Measurements from ENCODE around the gene MEOX1. TPM values are rescaled to one million over a fixed set of nuclear protein-coding genes. Genes with fewer than 3 reads are reported as not detected.

MEOX1 gene
- total RNA-seq, 1 donor from 2014 or later: 9.0 TPM

GRCh38 chr17:43659823-43660617, 1.7 kb downstream of the MEOX1 start:
- intact Hi-C loops (cut with micrococcal nuclease): no loop called here

GRCh38 chr17:43658900-43659299, 2.8 kb downstream of the MEOX1 start:
- intact Hi-C loops (cut with micrococcal nuclease): no loop called here

GRCh38 chr17:43655693-43656255, 5.9 kb downstream of the MEOX1 start:
- intact Hi-C loops (cut with micrococcal nuclease): no loop called here

- intact Hi-C loops (cut with micrococcal nuclease): no loop called here
Measured at GRCh38 chr17:43652124-43652480, 9.6 kb downstream of the MEOX1 start.

GRCh38 chr17:43650471-43650870, 11.3 kb downstream of the MEOX1 start:
- intact Hi-C loops (cut with micrococcal nuclease): no loop called here

GRCh38 chr17:43648916-43649315, 12.8 kb downstream of the MEOX1 start:
- intact Hi-C loops (cut with micrococcal nuclease): no loop called here

GRCh38 chr17:43645765-43646481, 15.8 kb downstream of the MEOX1 start:
- intact Hi-C loops (cut with micrococcal nuclease): no loop called here

GRCh38 chr17:43645450-43645764, 16.3 kb downstream of the MEOX1 start:
- intact Hi-C loops (cut with micrococcal nuclease): no loop called here

- intact Hi-C loops (cut with micrococcal nuclease): no loop called here
Measured at GRCh38 chr17:43644081-43644480, 17.6 kb downstream of the MEOX1 start.

GRCh38 chr17:43641416-43641815, 20.3 kb downstream of the MEOX1 start:
- intact Hi-C loops (cut with micrococcal nuclease): no loop called here

GRCh38 chr17:43640491-43641252, 21.1 kb downstream of the MEOX1 start:
- intact Hi-C loops (cut with micrococcal nuclease): no loop called here

GRCh38 chr17:43637563-43638323, 24.0 kb downstream of the MEOX1 start:
- intact Hi-C loops (cut with micrococcal nuclease): no loop called here

GRCh38 chr17:43636426-43636825, 25.3 kb downstream of the MEOX1 start:
- intact Hi-C loops (cut with micrococcal nuclease): no loop called here

GRCh38 chr17:43634591-43635125, 27.1 kb downstream of the MEOX1 start:
- intact Hi-C loops (cut with micrococcal nuclease): no loop called here

GRCh38 chr17:43632221-43632620, 29.5 kb downstream of the MEOX1 start:
- intact Hi-C loops (cut with micrococcal nuclease): no loop called here

- intact Hi-C loops (cut with micrococcal nuclease): no loop called here
Measured at GRCh38 chr17:43631429-43631828, 30.3 kb downstream of the MEOX1 start.

- intact Hi-C loops (cut with micrococcal nuclease): no loop called here
Measured at GRCh38 chr17:43628089-43628650, 33.6 kb downstream of the MEOX1 start.

GRCh38 chr17:43627653-43628052, 34.1 kb downstream of the MEOX1 start:
- intact Hi-C loops (cut with micrococcal nuclease): no loop called here

GRCh38 chr17:43626023-43626422, 35.7 kb downstream of the MEOX1 start:
- intact Hi-C loops (cut with micrococcal nuclease): no loop called here

- intact Hi-C loops (cut with micrococcal nuclease): no loop called here
Measured at GRCh38 chr17:43625606-43626005, 36.1 kb downstream of the MEOX1 start.

- intact Hi-C loops (cut with micrococcal nuclease): no loop called here
Measured at GRCh38 chr17:43620581-43620980, 41.1 kb downstream of the MEOX1 start.

All from T-helper 2 cell treated with Interferon-gamma antibody and Interleukin-4, amounts not matched to agents 100 ng/mL and 5 ng/mL, for 36 hours (primary cell).